Activated naive CD4-positive, alpha-beta T cell (primary cell): ENCODE measurements around the gene CFAP97D1.

Source experiments
- DNase-seq, 4 experiments: peaks; one replicate each; lab custom pipeline; 2025; lab: John Stamatoyannopoulos, UW

The CFAP97D1 gene

DNA sequence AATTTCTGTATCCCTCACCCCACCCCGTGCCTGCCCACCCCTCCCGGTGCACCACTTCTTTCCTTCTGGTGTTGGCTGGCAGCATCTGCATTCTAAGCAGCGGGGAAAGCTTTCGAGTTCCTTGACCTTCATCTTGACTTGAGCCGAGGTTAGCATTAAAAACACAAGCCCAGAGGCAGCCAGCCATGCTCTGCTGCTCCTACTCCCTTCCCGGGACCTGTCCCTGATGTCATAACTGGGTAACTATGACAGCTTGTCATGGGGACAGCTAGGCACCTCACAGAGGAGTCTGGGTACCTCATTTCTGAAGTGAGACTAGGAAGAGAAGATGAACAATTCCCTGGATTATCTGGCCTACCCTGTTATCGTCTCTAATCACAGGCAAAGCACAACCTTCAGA, at the start of gene CFAP97D1:
CFAP97D1 (plus strand) TSS at position 301 of the 400 bp plus-strand sequence; CDS start at position 329, 28 bp downstream.
- DNase-seq = no peak

DNA sequence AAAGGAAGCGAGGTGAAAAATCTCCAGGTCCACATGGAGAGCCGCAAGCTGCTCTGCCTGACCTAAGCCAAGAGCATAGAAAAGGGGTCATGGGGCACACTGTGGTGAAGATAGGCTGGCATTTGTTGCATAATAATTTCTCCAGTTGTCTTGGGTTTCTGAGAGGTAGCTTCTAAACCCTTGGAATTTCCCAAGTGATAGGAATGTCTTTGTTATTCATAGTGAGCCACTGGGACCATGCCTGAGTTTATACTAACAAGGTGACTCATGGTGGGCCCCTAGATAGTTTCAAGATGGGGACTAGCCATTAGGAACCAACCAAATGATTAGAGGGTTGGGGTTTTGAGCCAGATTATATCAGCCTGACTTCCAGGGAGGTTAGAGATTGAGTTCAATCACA, 47.3 kb upstream of the CFAP97D1 start:
- no peak for DNase-seq

DNA sequence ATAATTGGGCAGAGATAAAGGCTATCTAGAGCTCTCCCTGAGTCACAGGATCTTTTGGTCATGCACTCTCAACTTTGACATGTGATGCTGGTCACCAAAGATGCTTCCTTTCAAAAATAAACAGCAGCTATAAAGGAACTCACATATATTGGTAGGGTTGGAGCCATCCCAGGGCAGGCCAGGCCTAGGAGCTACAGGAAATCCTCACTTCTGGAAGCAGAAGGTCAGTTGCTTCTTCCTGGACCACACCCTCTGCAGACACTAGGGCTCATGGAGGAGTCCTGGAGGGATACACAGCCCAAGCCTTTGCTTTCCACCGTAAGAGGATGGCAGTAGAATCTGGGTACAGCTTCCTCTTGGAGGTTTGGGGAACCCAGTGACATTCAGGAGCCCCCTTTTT, 46.3 kb upstream of the CFAP97D1 start:
- no peak for DNase-seq

DNA sequence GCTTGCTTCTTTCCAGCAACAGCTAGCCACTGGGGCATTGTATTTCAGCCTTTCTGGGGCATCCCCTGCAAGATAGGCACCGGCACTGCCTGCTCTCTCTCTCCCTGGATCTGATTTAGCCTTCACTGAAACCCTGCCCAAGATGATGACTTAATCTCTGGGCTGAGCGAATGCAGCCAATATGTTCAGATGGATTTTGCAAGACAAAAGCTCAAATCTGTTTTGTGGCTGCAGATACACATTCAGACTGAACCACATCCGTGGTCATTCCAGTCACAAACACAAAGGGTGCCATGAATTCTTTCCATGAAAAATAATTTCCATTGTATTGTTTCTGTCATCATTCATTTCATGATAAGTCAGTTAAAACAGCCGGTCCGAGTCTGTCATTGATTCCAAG, 45.9 kb upstream of the CFAP97D1 start:
- DNase-seq = no peak

DNA sequence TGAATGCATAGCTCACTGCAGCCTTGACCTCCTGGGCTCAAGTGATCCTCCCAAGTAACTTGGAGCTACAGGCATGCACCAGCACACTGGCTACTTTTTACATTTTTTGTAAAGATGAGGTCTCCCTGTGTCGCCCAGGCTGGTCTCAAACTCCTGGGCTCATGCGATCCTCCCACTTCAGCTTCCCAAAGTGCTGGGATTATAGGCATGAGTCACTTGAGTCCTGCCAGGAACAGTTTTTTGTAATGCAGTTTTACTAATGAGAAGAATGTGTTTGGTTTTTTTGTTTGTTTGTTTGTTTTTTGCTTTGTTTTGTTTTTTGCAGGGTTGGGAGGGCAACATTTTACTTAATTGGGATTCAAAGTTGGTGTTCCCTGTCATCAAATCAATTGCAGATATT, 43.8 kb upstream of the CFAP97D1 start:
- no peak for DNase-seq

DNA sequence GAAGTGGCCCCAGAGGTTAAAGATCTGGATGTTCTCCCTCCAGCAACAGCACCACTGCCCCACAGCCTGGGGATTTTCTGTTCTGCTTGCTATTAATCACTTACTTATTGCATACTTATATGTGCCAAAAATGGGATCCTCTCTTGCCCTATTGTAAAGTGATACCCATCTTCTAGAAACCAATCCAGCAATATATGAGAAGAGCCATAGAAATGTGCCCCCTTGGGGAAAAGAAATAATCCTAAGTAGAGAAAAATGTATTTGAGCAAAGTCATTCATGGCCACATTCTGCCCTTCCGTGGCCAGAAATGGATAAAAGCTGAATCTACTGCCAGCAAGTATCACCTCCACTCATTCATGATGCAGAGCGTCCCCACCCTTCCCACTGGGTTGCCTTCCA, 42.5 kb upstream of the CFAP97D1 start:
- no peak for DNase-seq

DNA sequence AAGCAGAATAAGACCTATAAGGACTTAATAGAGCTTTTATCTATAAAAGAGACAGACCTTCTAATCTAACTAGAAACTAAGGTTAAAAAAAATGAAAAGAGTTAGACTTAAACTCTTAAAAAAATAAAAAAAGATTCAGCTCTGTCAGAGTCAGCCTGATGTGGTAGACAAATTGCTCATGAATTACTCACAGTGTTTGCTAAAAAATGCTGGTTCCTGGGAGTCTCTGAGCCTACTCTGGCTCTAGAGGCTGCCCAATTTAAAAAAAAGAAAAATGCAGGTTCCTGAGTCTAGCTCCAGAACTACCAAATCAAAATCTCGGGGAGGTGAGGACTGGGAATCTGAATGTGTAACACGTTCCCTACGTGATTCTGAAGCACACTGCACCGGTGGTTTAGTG, 39.7 kb upstream of the CFAP97D1 start:
- DNase-seq = no peak

DNA sequence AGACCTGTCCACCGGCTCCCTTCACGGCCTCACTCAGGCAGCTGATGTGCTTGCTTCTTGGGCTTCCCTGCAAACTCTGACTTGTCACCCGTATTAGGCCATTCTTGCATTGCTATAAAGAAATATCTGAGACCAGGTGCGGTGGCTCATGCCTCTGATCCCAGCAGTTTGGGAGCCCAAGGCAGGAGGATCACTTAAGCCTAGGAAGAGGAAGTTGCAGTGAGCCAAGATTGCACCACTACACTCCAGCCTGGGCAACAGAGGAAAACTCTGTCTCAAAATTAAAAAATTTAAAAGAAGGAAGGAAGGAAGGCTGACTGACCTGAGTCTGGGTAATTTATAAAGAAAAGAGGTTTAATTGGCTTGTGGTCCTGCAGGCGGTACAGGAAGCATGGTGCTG, 38.6 kb upstream of the CFAP97D1 start:
- no peak for DNase-seq

DNA sequence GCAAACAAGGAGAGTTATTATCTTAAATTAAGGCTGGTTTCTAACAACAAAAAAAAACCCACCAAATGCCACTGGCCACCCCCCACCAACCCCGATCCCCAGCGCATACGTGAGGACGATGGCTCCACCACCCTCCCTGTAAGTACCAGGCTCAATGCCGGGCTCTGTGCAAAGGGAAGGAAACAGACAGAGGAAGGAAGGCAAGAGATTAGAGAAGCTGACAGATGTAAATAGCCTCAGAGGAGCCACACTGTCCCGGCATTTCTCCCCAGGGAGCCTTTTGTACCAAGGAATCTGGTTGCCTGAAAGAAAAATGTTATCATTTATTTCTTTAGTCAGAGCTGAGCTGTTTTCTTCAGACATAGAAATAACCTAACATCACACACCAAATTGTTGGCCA, 34.7 kb upstream of the CFAP97D1 start:
- no peak for DNase-seq

DNA sequence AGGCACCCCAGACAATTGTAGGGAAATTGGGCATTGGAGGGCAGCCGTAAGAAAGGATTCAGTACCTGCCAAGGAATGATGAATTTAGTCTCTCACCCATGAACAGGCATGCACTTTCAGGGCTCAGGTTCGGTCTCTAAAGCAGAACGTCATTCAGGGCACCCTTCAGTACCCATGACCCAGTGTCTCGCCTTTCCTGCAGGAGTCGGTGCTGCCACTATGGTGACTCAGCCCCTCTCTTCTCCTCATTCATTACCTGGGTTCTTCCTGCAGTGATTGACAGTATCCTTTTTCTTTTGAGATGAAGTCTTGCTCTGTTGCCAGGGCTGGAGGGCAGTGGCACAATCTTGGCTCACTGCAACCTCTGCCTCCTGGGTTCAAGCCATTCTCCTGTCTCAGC, 30.1 kb upstream of the CFAP97D1 start:
- no peak for DNase-seq

DNA sequence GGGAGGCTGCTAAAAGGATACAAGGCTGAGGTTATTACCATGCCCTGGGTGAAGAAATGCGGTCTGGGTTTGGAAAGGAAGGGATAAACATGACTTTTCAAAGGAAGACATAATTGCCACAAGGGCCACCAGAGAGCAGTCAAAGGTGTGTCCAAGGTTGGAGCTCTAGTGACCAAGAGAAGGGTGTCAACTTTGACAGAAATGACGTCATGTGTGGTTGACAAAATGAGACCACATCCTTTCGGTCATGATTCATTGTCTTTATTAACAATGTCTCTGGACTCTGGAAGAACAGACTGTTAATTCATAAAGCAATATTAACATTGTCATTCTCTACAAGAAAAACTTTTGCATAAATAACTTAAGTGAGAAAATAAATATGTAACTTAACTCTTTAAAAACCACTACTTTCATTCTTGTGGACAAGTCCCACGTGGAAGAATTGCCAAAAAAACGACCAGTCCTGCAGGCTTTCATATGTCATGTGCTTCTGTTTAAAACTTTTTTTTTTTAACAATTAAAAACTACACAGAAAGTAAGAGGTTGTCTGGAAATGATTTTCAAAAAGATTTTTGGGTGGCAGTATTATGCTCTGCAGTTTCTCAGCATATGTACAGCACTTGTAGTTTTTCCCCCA, 26.6 kb upstream of the CFAP97D1 start:
- DNase-seq = no peak

DNA sequence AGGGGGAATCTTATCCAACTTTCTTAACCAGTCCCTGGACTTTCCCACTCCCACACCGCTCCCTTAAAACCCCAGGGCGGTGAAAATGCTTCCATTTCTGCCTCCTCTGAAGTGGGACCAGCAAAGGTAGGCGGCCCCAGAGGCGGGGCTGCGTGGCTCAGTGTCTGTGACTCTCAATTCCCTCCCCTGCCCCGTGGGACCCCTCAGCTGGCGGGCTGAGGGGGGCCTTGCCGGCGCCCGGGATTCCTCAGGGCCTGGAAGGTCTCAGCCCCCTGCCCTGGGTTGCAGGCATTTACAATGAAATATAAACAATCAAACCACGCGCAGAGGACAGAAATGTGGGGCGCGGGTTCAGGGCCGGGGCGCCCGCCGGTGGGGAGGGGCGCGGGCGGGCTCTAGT, 25.3 kb upstream of the CFAP97D1 start:
- no peak for DNase-seq

DNA sequence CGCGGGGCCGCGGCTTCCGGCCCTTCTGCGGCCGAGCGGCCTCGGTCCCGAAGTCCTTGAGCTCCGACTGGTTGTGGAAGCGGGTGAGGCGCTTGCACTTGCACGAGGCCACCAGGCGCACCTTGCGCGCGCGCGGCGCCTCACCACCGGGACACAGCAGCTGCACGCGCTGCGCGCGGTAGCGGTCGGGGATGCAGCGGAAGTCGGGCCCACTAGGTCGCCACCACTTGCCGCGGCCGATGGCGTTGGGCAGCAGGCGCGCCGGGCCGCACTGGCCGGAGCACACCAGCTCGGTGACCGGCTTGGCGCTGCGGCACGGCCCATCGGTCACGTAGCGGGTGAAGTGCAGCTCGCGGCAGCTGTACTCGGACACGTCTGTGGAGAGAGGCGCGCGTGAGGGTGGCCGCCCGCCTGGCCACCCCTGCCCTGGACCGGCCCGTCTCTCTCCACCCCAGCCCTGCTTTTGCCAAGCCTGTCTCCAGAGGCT, 24.8 kb upstream of the CFAP97D1 start:
- no peak for DNase-seq

DNA sequence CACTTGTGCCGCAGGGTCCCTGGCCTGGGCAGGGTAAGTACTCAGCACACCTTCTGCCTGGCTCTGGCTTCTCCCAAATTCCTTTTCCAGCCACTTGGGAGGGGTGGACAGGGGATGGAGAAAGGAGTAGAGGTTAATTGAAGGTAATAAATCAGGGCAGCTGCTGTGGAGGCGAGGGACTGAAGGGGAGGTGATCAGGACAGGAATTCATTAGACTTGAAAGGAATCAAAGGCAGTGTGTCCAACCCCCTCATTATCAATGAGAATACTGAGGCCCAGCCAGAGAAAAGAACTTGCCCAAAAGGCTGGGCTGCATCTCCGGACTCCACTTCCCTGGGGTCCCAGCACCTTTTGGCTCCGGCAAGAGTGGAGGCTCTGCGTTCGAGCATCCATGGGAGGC, 24.0 kb upstream of the CFAP97D1 start:
- DNase-seq = no peak

DNA sequence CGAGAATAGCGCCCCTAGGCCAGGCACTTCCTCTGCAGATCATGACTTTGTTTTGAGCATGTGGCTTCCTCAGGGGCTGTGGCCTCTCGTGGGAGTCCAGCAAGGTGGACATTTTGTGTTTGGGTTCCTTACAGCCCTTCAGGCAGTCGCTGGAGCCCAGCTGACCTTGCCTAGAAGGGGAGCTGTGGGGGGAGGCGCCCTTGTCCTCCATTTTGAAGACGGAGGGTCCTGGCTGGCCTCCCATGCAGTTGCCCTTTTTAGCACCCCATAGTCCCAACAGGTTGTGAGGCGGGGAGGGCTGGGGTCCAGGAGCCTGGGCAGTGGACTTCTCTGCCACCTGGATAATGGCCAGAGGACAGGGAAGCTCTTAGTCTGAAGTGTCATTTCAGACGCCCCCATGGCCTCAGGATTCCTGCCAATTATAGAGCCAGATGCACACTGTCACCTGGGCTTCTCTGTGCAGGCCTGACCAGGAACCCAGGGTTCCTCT, 23.0 kb upstream of the CFAP97D1 start:
- DNase-seq = no peak

DNA sequence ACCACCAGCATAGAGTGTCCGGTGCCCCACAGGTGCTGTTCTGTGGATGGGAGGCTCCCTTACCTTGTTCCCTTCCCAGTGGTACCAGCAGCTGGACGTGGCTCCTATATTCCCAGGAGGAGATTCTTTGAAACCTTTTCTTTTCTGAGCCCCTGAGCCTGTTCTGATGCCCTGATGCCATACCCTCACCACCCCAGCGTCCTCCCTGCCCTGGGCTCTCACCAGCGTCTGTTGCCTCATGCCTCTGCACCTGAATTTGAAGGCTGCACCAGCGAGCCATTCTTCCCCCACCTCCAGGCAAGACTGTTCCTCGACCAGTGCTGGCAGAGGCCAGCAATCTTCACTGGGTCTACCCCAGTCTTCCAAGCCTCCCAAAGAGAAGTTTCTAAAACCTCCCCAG, 22.1 kb upstream of the CFAP97D1 start:
- DNase-seq = no peak

DNA sequence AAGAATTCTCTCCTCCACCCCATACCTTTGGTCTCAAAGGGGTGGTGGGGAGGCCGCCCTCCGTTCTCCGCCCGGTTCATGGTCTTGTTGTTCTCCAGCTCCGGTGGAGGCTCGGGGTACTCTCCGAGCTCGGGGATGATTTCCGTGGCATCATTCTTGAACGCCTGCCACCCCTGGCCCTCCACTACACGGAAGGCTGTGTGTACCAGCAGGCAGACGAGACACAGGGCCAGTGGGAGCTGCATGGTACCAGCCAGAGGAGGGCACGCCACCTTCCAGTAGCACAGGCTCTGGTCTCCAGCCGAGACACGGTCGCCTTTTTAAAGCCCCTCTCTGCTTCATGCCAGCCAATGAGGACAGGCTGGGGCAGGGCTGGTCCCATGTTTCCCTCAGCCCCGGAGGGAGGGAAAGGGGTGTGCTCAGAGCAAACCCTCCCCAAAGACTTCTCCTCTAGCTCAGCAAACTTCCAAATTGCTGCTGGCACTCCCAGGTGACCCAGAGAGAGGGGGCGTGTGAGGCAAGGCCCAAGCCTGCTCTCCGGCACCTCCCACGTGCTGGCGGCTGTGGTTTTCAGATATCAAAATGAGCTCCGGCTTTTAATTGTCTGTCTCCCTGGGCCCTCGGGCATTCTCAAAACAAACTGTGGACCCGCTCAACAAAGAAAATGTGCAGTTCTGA, 21.6 kb upstream of the CFAP97D1 start, which contains the start of gene SOST:
SOST (minus strand) TSS at position 295 of the 678 bp plus-strand sequence; CDS start at position 245, 50 bp downstream.
- no peak for DNase-seq

DNA sequence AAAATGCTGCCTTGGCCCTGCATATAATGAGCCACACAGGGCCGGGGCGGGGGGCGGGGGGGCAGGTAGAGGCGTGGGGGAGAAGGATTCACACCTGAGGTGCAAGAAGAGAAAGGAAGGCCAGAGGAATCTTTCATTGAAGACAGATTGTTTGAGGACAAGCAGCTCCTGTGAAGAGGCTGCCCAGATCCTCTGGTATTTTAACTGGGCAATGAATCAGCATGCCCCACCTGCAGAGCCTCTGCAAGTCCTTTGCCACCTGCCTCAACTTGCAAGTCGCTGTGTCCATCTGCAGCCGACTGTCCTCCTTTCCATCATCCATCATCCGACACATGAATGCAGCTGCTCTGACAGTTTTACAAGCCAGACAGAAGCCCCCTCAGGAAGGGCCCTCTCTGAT, 20.4 kb upstream of the CFAP97D1 start:
- no peak for DNase-seq

DNA sequence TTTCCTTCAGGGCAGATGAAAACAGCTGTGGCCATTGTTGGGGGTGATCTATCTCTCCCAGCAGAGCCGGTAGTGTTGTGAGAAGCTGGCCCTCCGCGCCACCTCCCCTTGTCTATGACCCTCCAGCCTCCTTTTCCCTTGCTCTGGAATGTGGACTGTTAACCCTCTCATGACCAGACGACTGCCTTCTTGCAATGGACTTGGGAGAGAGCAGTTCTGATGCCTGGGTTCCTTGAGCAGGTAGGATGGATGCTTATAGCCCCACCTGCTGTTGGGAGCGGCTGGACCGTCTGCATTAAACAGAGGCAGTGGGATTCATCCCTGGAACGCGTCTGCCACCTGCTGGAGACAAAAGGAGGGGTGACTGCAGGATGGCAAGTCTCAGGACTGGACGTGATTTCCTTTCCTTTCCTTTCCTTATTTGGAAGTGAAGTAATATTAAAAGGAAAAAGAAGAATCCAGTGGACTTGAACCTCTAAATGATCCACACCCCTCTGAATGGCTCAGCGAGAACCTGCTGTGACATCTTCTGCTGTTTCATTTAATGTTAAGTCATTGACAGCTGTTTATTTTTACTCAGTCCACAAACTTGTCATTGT, 19.9 kb upstream of the CFAP97D1 start:
- peak; percentile 74 to 87 (median 82) for DNase-seq

DNA sequence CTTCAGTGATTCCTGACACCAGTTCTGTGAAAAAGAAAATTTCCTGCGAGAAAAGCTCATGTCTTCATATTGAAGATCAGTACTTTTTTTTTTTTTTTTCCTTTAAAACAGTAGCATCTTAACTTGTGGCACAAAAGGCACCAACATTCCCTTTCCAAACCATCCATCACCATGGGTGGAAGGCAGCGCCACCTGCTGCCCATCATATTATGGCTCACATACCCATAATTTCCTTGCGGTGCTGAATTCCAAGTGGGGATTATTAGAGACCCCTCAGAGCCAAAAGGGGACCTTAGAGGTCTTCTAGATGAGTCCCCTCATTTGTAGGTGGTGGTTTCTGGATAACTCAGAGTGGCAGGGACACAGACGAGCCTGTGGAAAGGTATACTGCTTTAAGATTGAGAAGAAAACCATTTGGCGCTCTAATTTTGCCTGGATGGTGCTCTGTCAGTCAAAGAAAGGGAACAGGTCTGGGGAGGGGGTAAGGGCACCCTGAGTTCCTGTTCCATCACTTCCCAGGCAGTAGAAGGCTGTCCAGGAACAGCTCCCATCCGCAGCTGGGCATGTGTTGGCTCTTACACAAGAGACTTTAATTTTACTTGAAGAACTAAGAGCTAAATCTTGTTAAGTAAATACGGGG, 13.7 kb upstream of the CFAP97D1 start:
- DNase-seq = peak in 3 of 4 experiments; percentile 24 to 44 (median 26)

DNA sequence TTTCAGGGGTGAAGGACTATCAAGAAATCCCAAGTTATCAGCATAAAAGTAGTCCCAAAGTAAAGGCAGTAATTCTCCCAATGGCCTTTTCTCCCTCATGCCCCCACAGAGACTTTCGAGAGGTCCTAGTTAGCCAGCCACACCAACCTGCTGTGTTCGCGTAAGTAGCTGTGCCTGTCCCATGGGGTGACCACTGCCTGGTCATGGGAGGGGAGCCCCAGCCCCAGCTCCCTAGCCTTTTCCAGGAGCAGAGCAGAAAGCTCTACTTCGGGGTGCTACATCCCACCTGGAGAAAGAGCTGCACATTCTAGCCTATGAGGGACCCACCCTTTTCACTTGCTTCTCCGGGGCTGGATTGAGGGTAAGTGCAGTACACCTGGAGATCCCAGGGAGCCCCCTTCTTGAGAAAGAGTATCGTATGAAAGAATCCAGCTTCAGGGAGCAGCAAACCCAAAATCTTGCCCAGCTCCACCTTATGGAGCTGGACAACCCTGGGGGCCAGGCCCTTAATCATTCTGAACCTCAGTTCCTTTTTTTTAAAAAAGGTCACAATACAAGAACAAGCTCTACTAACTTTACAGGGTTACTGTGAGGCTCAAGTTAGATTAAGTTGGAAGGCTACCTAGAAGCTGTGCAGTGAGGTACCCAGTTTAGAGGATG, 13.1 kb upstream of the CFAP97D1 start:
- no peak for DNase-seq

DNA sequence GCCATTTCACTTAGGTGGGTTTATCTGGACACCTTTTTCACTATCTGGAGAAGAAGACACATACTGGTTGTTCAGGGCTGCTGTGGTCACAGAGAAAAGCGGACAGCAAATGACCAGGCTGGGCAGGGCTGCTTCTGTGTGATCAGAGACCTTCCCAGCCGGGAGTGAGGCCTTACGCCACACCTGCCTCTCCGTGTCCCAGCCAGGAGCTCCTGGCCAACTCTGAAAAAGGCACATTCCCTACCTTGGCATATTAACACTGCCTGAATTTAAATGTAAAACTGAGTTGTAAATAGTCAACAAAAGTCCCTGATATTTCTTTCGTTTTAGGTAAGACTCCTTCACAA, 12.5 kb upstream of the CFAP97D1 start:
- no peak for DNase-seq
